ENCODE data around the gene SMG5.

GRCh38 chr1:156244126-156244525, 38.5 kb downstream of the SMG5 start:
- TF ChIP-seq CTCF (conservative IDR thresholded peaks at IDR 0.05 in 1 of 2, IDR thresholded peaks at IDR 0.05 in 1 of 2; ENCODE audit: low read depth in 1 of 2, low read length in 2 of 2): no peak
- no peak for TF ChIP-seq EZH2 (IDR thresholded peaks at IDR 0.05; ENCODE audit: low read length, missing control alignments)
